Stomach (tissue), 9 donors: ENCODE data around the gene NBEAL2. TPM values are rescaled to one million over a fixed set of nuclear protein-coding genes. Genes with fewer than 3 reads are reported as not detected.
A peak's percentile ranks its signal among the peaks of the same experiment; 100 is the strongest.

Experiments
- DNase-seq, 2 donors: peaks; one replicate each; pipeline versions ENCODE4 v3.0.0 to v3.0.0-alpha.2; 2013 to 2019
- H3K27ac ChIP-seq, 5 donors: fragments of 200-600 bp in 4 of 5; sonication (generic) in 4 of 5; one replicate each; pipeline ENCODE4 v1.5.1; 2013 to 2019; ENCODE audit warnings: mild to moderate bottlenecking in 1 of 5, moderate library complexity in 1 of 5
- H3K27me3 ChIP-seq, 3 donors: fragments of 200-600 bp; sonication (generic); one replicate each; pipeline ENCODE4 v1.5.1; 2017 to 2019; ENCODE audit warnings: mixed run types in 1 of 3
- H3K36me3 ChIP-seq, 4 donors: fragments of 200-600 bp; sonication (generic); 1 replicate in 3 of 4; 2 replicates in 1 of 4; pipeline ENCODE4 v1.5.1; 2016 to 2019
- H3K4me1 ChIP-seq, 4 donors: fragments of 200-600 bp; sonication (generic); one replicate each; pipeline ENCODE4 v1.5.1; 2016 to 2019
- H3K4me3 ChIP-seq, 4 donors: fragments of 200-600 bp; sonication (generic) in 3 of 4; one replicate each; pipeline ENCODE4 v1.5.1; 2016 to 2019; ENCODE audit warnings: mild to moderate bottlenecking in 1 of 4
- H3K9me3 ChIP-seq, 4 donors: fragments of 200-600 bp; sonication (generic); one replicate each; pipeline ENCODE4 v1.5.1; 2016 to 2019
- EP300 ChIP-seq: sonication (generic); formaldehyde crosslinking; IDR thresholded peaks from one replicate; pipeline ENCODE4 v1.6.1; 2017; ENCODE audit warnings: antibody characterized with exemption
- POLR2A ChIP-seq, 4 donors: fragments of 450-650 bp; IDR thresholded peaks; one replicate each; pipeline ENCODE4 v1.6.1; 2016; ENCODE audit warnings: antibody characterized with exemption in 4 of 4, control low read depth in 2 of 4, mild to moderate bottlenecking in 1 of 4, moderate library complexity in 1 of 4
- POLR2AphosphoS5 ChIP-seq, 3 donors: sonication (generic); formaldehyde crosslinking; IDR thresholded peaks; one replicate each; pipeline ENCODE4 v1.6.1; 2016; ENCODE audit warnings: antibody characterized with exemption in 3 of 3
- WGBS, 5 donors: extraction: QIAGEN DNeasy Blood & Tissue Kit in 3 of 5; methylation state at CpG; one replicate each; pipeline versions ENCODE4 v1.1.5 to v1.1.7; 2013 to 2018; 5-methylcytosine and 5-hydroxymethylcytosine counted together
- intact Hi-C: fragments of 100-400 bp; cut with DNase I; formaldehyde crosslinking; loops from one replicate; pipeline ENCODE4 v1.15.1; 2023; ENCODE audit warnings: low total_unique reads
- polyA plus RNA-seq, 3 donors: library from polyadenylated mRNA; stranded (reverse); fragments of 200-250 nt; gene quantifications; one replicate each; pipeline ENCODE4 v1.2.3, GENCODE V29; 2013
- total RNA-seq, 5 donors: library from RNA; depleted of rRNA; stranded (reverse); fragments of >200 nt; gene quantifications; one replicate each; pipeline versions ENCODE4 v1.1.0 to v1.2.3, GENCODE V29; 2014 to 2016
- TF ChIP-seq, protein P1 (sequence below), 7 experiments: fragments of 450-650 bp in 4 of 7; fragments of 200-600 bp in 3 of 7; sonication (generic) in 3 of 7; IDR thresholded peaks; one replicate each; pipeline ENCODE4 v1.5.1; 2016 to 2019; ENCODE audit warnings: antibody characterized with exemption in 7 of 7, control low read depth in 2 of 7, mild to moderate bottlenecking in 1 of 7
- donor health status: healthy with polysubstance abuse.
- donor health status: Bipolar disorder and iron deficiency.
- donor health status: healthy.

Gene NBEAL2
- total and polyA plus RNA-seq, 8 donors = 35.0 to 653 (median 214) TPM

DNA sequence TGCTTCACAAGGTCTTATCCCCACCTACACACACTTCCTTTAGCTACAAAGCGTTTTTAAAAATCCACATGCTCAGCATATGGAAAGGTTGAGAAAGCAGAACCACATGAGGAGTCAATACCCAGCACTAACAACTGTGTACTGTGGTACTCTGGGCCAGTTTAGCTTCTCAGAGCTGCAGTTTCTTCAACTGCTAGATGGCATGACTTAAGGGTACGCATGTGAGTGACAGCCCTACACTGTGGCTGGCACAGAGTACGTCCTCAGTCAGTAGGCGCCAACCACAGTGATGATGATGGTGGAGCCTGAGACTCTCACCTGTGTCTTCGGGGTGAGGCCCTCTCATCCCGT lies 20.3 kb upstream of the NBEAL2 start:
- intact Hi-C loops = no loop called here
- peaks cover 0 to 4% (median 0%) of the 10 kb centered on the region in 4 donors for H3K36me3 ChIP-seq
- H3K27ac ChIP-seq = peak overlapping the region in 4 of 5 donors; percentile 57 to 80 (median 68)
- H3K4me1 ChIP-seq = peaks cover 67 to 80% (median 77%) of the 10 kb centered on the region in 4 donors
- H3K4me3 ChIP-seq = no peak overlapping the region
- 74 to 84% (median 81%) methylated on average over 6 of the region's 6 CpGs for WGBS, 5 donors
- TF ChIP-seq EP300 (no peak), POLR2AphosphoS5 (IDR thresholded peaks at IDR 0.05) (no peak), POLR2A (IDR thresholded peaks at IDR 0.05) (no peak)
- TF ChIP-seq, protein P1, sequence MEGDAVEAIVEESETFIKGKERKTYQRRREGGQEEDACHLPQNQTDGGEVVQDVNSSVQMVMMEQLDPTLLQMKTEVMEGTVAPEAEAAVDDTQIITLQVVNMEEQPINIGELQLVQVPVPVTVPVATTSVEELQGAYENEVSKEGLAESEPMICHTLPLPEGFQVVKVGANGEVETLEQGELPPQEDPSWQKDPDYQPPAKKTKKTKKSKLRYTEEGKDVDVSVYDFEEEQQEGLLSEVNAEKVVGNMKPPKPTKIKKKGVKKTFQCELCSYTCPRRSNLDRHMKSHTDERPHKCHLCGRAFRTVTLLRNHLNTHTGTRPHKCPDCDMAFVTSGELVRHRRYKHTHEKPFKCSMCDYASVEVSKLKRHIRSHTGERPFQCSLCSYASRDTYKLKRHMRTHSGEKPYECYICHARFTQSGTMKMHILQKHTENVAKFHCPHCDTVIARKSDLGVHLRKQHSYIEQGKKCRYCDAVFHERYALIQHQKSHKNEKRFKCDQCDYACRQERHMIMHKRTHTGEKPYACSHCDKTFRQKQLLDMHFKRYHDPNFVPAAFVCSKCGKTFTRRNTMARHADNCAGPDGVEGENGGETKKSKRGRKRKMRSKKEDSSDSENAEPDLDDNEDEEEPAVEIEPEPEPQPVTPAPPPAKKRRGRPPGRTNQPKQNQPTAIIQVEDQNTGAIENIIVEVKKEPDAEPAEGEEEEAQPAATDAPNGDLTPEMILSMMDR (IDR thresholded peaks at IDR 0.05) = no peak
- no peaks in the 10 kb centered on the region for H3K9me3 ChIP-seq
- no peaks in the 10 kb centered on the region for H3K27me3 ChIP-seq
- DNase-seq = no peak

DNA sequence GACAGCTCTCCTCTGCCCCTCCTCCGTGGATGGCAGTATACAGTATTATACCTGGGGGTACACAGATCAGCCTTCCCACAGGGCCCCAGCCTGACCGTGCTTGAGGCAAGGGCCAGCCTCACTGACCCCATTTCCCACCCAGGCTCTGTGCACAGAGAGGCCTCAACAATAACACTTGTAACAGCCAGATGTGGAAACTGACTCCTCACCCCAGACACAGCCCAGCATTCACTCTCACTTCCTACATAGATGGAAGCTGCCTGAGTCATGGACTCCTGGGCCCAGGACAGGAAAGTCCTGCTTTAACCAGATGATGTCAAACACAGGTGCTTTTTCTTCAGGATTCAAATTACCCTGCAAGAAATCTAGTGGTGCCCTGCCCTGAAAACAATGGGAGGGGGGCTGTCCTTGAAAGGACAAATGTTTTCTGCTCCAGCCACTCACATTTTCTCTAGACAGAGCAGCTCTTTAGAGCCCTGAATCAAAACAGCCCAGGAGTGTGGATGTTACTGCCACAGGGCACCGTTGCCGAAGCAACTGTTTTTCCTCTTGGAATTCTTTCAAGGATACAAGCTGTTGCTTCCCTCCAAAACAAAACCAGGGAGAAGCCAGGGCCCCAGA lies 19.3 kb upstream of the NBEAL2 start:
- peak in 1 of 2 donors; percentile 81 for DNase-seq
- TF ChIP-seq POLR2AphosphoS5 (IDR thresholded peaks at IDR 0.05) = no peak
- no peak for TF ChIP-seq POLR2A (IDR thresholded peaks at IDR 0.05)
- TF ChIP-seq, protein P1 (IDR thresholded peaks at IDR 0.05) = no peak
- Histone ChIP-seq H3K9me3 (no peaks in the 10 kb centered on the region), H3K4me1 (peaks cover 60 to 75% (median 71%) of the 10 kb centered on the region in 4 donors), H3K27me3 (no peaks in the 10 kb centered on the region), H3K4me3 (no peak overlapping the region), H3K27ac (peak overlapping the region; percentile 15 to 80 (median 63)), H3K36me3 (peaks cover 0 to 5% (median 0%) of the 10 kb centered on the region in 4 donors)
- WGBS, 5 donors = 24 to 52% (median 36%) methylated on average over 4 of the region's 4 CpGs
- intact Hi-C loops = no loop called here

DNA sequence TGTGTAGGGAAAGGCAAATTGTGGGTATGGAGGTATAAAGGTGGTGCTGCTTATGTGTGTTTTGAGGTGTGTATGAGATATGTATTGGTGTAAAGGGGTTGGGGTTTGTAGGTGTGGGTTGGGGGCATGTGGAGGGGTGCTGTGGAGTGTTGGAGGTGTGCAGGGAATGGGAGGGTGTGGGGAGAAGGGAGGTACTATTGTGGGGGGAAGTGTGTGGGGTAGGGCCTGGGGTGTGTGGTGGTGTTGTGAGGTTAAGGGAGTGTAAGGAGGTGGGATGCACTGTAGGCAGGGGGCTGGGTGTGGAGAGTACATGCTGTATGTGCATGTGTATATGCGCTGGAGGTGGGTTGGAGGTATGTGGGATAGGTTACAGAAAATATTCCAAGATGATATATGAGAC lies 18.6 kb upstream of the NBEAL2 start:
- WGBS, 5 donors = 87 to 95% (median 93%) methylated on average over 1 of the region's 1 CpG
- Histone ChIP-seq H3K27me3 (no peaks in the 10 kb centered on the region), H3K9me3 (no peaks in the 10 kb centered on the region), H3K27ac (peak overlapping the region; percentile 15 to 80 (median 63)), H3K4me1 (peaks cover 60 to 75% (median 71%) of the 10 kb centered on the region in 4 donors), H3K36me3 (peaks cover 0 to 11% (median 3%) of the 10 kb centered on the region in 4 donors), H3K4me3 (no peak overlapping the region)
- intact Hi-C loops = no loop called here
- DNase-seq = no peak
- no peak for TF ChIP-seq POLR2A (IDR thresholded peaks at IDR 0.05)
- no peak for TF ChIP-seq POLR2AphosphoS5 (IDR thresholded peaks at IDR 0.05)
- TF ChIP-seq EP300 = no peak
- TF ChIP-seq, protein P1 (IDR thresholded peaks at IDR 0.05) = no peak

DNA sequence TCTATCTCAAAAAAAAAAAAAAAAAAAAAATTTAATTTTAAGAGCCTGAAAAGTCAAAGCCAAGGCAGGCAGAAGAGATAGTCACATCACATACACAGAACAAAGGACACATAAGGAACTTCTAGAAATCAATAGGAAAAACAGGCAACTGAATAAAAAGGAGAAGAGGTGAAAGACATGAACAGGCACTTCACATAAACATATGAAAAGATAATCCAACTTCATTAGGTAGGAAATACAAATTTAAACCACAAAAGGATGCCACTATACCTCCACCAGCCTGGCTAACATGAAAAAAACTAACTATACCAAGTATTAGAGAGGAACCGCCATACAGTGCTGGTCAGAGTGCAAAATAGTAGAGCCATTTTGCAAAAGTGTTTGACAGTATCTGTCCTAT lies 17.0 kb upstream of the NBEAL2 start:
- no peaks in the 10 kb centered on the region for H3K27me3 ChIP-seq
- H3K36me3 ChIP-seq = peaks cover 0 to 13% (median 4%) of the 10 kb centered on the region in 4 donors
- DNase-seq = no peak
- H3K4me1 ChIP-seq = peaks cover 62 to 75% (median 71%) of the 10 kb centered on the region in 4 donors
- no peaks in the 10 kb centered on the region for H3K9me3 ChIP-seq
- TF ChIP-seq POLR2AphosphoS5 (IDR thresholded peaks at IDR 0.05) (no peak), EP300 (no peak), POLR2A (IDR thresholded peaks at IDR 0.05) (no peak)
- TF ChIP-seq, protein P1 (IDR thresholded peaks at IDR 0.05) = no peak
- no peak overlapping the region for H3K4me3 ChIP-seq
- no peak overlapping the region for H3K27ac ChIP-seq
- intact Hi-C loops = no loop called here
- 94 to 100% (median 100%) methylated on average over 1 of the region's 1 CpG for WGBS, 5 donors
